Activated CD4-positive, alpha-beta T cell treated with anti-CD3 and anti-CD28 coated beads, Interleukin-2, amount 10 ng/mL, durations not matched to agents 7 days and 5 days (primary cell): ENCODE results near the gene IL11RA. TPM values are rescaled to one million over a fixed set of nuclear protein-coding genes. Genes with fewer than 3 reads are reported as not detected.

ENCODE experiments used
- CTCF ChIA-PET: fragments of 350-600 bp; sonication (Branson Sonifier 250); formaldehyde crosslinking; loops from one replicate; lab custom pipeline; 2021; ENCODE audit warnings: antibody characterized with exemption; lab: Charles Lee
- POLR2A ChIA-PET: fragments of 350-600 bp; sonication (Branson Sonifier 250); formaldehyde crosslinking; loops from one replicate; lab custom pipeline; 2021; ENCODE audit warnings: antibody characterized with exemption; lab: Charles Lee
- DNase-seq: peaks from one replicate; pipeline ENCODE4 v3.0.0-alpha.2; 2020
- H3K27ac Mint-ChIP-seq: one replicate; pipeline ENCODE4 v1.8.0; 2021; ENCODE audit warnings: mild to moderate bottlenecking, moderate library complexity, mixed read lengths
- H3K27me3 Mint-ChIP-seq: one replicate; pipeline ENCODE4 v1.8.0; 2021; ENCODE audit warnings: mixed read lengths
- H3K36me3 Mint-ChIP-seq: one replicate; pipeline ENCODE4 v1.8.0; 2021; ENCODE audit warnings: low read depth, mixed read lengths
- H3K4me1 Mint-ChIP-seq: one replicate; pipeline ENCODE4 v1.8.0; 2021; ENCODE audit warnings: mixed read lengths
- H3K4me3 Mint-ChIP-seq: one replicate; pipeline ENCODE4 v1.8.0; 2021; ENCODE audit warnings: mild to moderate bottlenecking, moderate library complexity, mixed read lengths
- H3K9me3 Mint-ChIP-seq: one replicate; pipeline ENCODE4 v1.8.0; 2021; ENCODE audit warnings: mixed read lengths
- total RNA-seq, 2 experiments: library from RNA; stranded (reverse); gene quantifications; one replicate each; pipeline ENCODE4 v1.2.3, GENCODE V29; 2021

The IL11RA gene
- total RNA-seq, 2 experiments from 2014 or later = 66.3 to 68.5 TPM

- peak; percentile 97 for DNase-seq
- CTCF ChIA-PET = interaction anchor here (0.8 to 7.3 kb wide), 10 partner anchors 9 to 243 kb away, joined by 3 to 82 read pairs (median 3); partner anchors contain the start of genes MYORG, RPP25L and SIGMAR1
- H3K4me3 Mint-ChIP-seq = peak within 1 kb of the TSS; percentile 96
- POLR2A ChIA-PET = interaction anchor here (0.7 to 1.1 kb wide), 3 partner anchors 15 to 18 kb away, joined by 3 to 4 read pairs (median 3); partner anchors contain the start of gene SIGMAR1
- peak within 1 kb of the TSS; percentile 86 for H3K27ac Mint-ChIP-seq
- H3K36me3 Mint-ChIP-seq = peaks cover 22% of the 10 kb centered on the region
- peaks cover 29% of the 10 kb centered on the region for H3K4me1 Mint-ChIP-seq
- H3K9me3 Mint-ChIP-seq = no peaks in the 10 kb centered on the region
- H3K27me3 Mint-ChIP-seq = peaks cover 29% of the 10 kb centered on the region
Measured at GRCh38 chr9:34620061-34620994, 31.7 kb upstream of the IL11RA start, which contains the start of gene DCTN3. TSS of gene DCTN3 (minus strand) at chr9:34620495. CDS start at chr9:34620464, 31 bp downstream.

- H3K4me1 Mint-ChIP-seq = peaks cover 35% of the 10 kb centered on the region
- peaks cover 9% of the 10 kb centered on the region for H3K36me3 Mint-ChIP-seq
- H3K27ac Mint-ChIP-seq = no peak overlapping the region
- CTCF ChIA-PET = interaction anchor here (0.8 to 7.3 kb wide), 2 partner anchors 13 to 23 kb away, joined by 3 to 82 read pairs; partner anchors contain the start of genes GALT and SIGMAR1
- no peak overlapping the region for H3K4me3 Mint-ChIP-seq
- H3K27me3 Mint-ChIP-seq = peaks cover 60% of the 10 kb centered on the region
- no peaks in the 10 kb centered on the region for H3K9me3 Mint-ChIP-seq
- no peak for DNase-seq
- POLR2A ChIA-PET = no interaction called here
Measured at GRCh38 chr9:34623374-34624235, 28.4 kb upstream of the IL11RA start.

GRCh38 chr9:34624475-34625185, 27.4 kb upstream of the IL11RA start:
- Mint-ChIP-seq H3K9me3 (no peaks in the 10 kb centered on the region), H3K4me1 (peaks cover 30% of the 10 kb centered on the region), H3K4me3 (no peak overlapping the region), H3K27ac (no peak overlapping the region), H3K27me3 (peaks cover 67% of the 10 kb centered on the region), H3K36me3 (peaks cover 9% of the 10 kb centered on the region)
- ChIA-PET CTCF (interaction anchor here (0.6 to 7.3 kb wide), 4 partner anchors 12 to 784 kb away, joined by 3 to 82 read pairs (median 3); partner anchors contain the start of gene SIGMAR1), POLR2A (no interaction called here)
- no peak for DNase-seq

GRCh38 chr9:34625186-34625486, 26.8 kb upstream of the IL11RA start:
- ChIA-PET POLR2A (no interaction called here), CTCF (interaction anchor here (0.6 to 7.3 kb wide), 5 partner anchors 11 to 784 kb away, joined by 3 to 82 read pairs (median 3); partner anchors contain the start of gene SIGMAR1)
- Mint-ChIP-seq H3K4me1 (peaks cover 27% of the 10 kb centered on the region), H3K36me3 (peaks cover 9% of the 10 kb centered on the region), H3K4me3 (no peak overlapping the region), H3K9me3 (no peaks in the 10 kb centered on the region), H3K27me3 (peaks cover 72% of the 10 kb centered on the region), H3K27ac (no peak overlapping the region)
- DNase-seq = no peak

GRCh38 chr9:34627716-34628655, 24.0 kb upstream of the IL11RA start:
- no peaks in the 10 kb centered on the region for H3K9me3 Mint-ChIP-seq
- peak overlapping the region; percentile 61 for H3K4me3 Mint-ChIP-seq
- CTCF ChIA-PET = interaction anchor here (1.0 to 1.7 kb wide), 2 partner anchors 10 to 16 kb away, joined by 3 to 4 read pairs; partner anchors contain the start of gene RPP25L
- H3K4me1 Mint-ChIP-seq = peaks cover 17% of the 10 kb centered on the region
- peaks cover 67% of the 10 kb centered on the region for H3K27me3 Mint-ChIP-seq
- H3K27ac Mint-ChIP-seq = no peak overlapping the region
- POLR2A ChIA-PET = no interaction called here
- DNase-seq = no peak
- peaks cover 5% of the 10 kb centered on the region for H3K36me3 Mint-ChIP-seq

GRCh38 chr9:34628656-34629490, 23.1 kb upstream of the IL11RA start, which contains the start of gene ARID3C:
TSS of gene ARID3C (minus strand) at chr9:34629066. CDS start at chr9:34628014, 1,052 bp downstream.
- Mint-ChIP-seq H3K4me3 (peak within 1 kb of the TSS; percentile 61), H3K9me3 (no peaks in the 10 kb centered on the region), H3K27ac (no peak within 1 kb of the TSS), H3K4me1 (peaks cover 15% of the 10 kb centered on the region), H3K27me3 (peaks cover 61% of the 10 kb centered on the region), H3K36me3 (peaks cover 2% of the 10 kb centered on the region)
- CTCF ChIA-PET = interaction anchor here (1.0 to 1.7 kb wide), 2 partner anchors 11 to 17 kb away, joined by 3 to 4 read pairs; partner anchors contain the start of gene RPP25L
- POLR2A ChIA-PET = no interaction called here
- peak; percentile 31 for DNase-seq

GRCh38 chr9:34629491-34629808, 22.5 kb upstream of the IL11RA start:
- H3K9me3 Mint-ChIP-seq = no peaks in the 10 kb centered on the region
- H3K27me3 Mint-ChIP-seq = peaks cover 57% of the 10 kb centered on the region

GRCh38 chr9:34630402-34631154, 21.4 kb upstream of the IL11RA start:
- Mint-ChIP-seq H3K4me1 (peaks cover 26% of the 10 kb centered on the region), H3K27ac (no peak overlapping the region), H3K9me3 (no peaks in the 10 kb centered on the region), H3K27me3 (peaks cover 48% of the 10 kb centered on the region), H3K36me3 (peaks cover 8% of the 10 kb centered on the region), H3K4me3 (no peak overlapping the region)
- POLR2A ChIA-PET = interaction anchor here (0.6 kb wide), 1 partner anchor 428 kb away, joined by 4 read pairs; no protein-coding TSS in a partner anchor
- CTCF ChIA-PET = interaction anchor here (0.6 to 1.7 kb wide), 3 partner anchors 12 to 812 kb away, joined by 3 to 10 read pairs (median 4); no protein-coding TSS in a partner anchor
- DNase-seq = no peak

More at GRCh38 chr9:34629491-34629808, 22.5 kb upstream of the IL11RA start:
- H3K36me3 Mint-ChIP-seq = peaks cover 2% of the 10 kb centered on the region
- POLR2A ChIA-PET = no interaction called here
- H3K27ac Mint-ChIP-seq = no peak overlapping the region
- CTCF ChIA-PET = interaction anchor here (0.9 to 1.7 kb wide), 2 partner anchors 12 to 13 kb away, joined by 4 to 10 read pairs; no protein-coding TSS in a partner anchor
- H3K4me3 Mint-ChIP-seq = peak overlapping the region; percentile 56
- DNase-seq = no peak
- peaks cover 17% of the 10 kb centered on the region for H3K4me1 Mint-ChIP-seq

GRCh38 chr9:34633166-34633565, 18.8 kb upstream of the IL11RA start:
- Mint-ChIP-seq H3K4me3 (no peak overlapping the region), H3K4me1 (peaks cover 39% of the 10 kb centered on the region), H3K27me3 (peaks cover 24% of the 10 kb centered on the region), H3K27ac (no peak overlapping the region), H3K36me3 (peaks cover 16% of the 10 kb centered on the region), H3K9me3 (no peaks in the 10 kb centered on the region)
- POLR2A ChIA-PET = interaction anchor here (1.0 to 1.2 kb wide), 2 partner anchors 14 to 16 kb away, joined by 3 read pairs; no protein-coding TSS in a partner anchor
- CTCF ChIA-PET = interaction anchor here (0.6 to 7.5 kb wide), 15 partner anchors 10 to 450 kb away, joined by 3 to 82 read pairs (median 5); partner anchors contain the start of genes DCTN3 and RPP25L
- DNase-seq = no peak
